UCSD-AML1 (cell line): ENCODE results near the gene ANXA4.
"Not testable (repeated sequence)": the region's sequence is repeated elsewhere in the genome, so short reads cannot be mapped to it uniquely, and the experiment has no call there.

Experiments used
- DNase-seq: peaks from one replicate; lab custom pipeline; 2025; ENCODE audit not compliant: unreplicated experiment; lab: John Stamatoyannopoulos, UW

ANXA4 gene

DNA sequence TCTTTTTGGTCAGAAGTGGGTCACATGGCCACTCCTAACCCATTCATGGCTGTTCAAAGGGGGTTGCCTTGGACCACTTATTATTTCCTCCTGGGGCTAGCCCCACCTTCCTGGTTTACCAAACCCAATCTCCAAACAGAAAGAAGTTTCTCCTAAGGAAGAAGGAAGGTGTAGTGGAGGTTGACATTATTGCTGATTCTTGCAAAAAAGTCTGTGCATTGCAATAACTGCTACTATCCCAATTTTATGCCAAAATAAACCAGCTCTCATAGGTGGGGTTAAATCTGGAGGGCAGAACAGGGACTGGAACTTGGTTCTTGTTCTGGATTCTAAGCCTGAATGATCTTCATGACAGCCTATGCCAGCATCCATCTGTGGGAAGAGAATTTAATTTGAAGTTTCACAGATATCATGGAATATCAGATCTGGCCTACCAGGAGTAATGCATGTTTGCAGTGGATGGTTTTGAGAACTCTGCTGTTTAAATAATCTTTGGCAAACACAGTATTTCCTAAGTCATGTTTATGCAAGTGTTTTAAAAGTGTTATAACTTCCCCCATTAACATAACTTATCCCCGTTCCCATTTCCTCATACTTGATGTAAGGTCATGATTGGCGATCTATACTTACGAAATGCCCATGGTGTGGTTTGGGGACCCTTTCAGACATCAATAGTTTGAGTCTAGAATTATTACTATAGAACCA lies 11.9 kb downstream of the ANXA4 start:
- DNase-seq = no peak

DNA sequence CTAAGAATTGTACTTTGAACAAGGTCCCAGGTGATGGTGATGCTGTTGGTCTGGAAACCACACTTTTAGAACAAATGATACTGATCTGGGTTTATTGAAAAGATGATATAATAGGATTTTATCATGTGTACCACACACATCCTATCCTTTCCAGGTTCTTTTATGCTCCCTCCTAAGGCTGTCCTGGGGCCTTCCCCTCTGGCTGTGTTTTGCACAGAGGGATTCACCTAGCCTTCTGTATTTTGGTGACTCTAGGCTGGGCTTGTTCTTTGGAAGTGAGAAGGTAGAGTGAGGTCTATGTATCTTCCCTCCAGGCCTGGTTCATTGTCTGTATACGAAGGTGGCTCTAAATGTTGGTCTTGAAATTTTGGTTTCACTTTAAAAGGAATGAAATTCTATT lies 12.7 kb downstream of the ANXA4 start:
- no peak for DNase-seq

DNA sequence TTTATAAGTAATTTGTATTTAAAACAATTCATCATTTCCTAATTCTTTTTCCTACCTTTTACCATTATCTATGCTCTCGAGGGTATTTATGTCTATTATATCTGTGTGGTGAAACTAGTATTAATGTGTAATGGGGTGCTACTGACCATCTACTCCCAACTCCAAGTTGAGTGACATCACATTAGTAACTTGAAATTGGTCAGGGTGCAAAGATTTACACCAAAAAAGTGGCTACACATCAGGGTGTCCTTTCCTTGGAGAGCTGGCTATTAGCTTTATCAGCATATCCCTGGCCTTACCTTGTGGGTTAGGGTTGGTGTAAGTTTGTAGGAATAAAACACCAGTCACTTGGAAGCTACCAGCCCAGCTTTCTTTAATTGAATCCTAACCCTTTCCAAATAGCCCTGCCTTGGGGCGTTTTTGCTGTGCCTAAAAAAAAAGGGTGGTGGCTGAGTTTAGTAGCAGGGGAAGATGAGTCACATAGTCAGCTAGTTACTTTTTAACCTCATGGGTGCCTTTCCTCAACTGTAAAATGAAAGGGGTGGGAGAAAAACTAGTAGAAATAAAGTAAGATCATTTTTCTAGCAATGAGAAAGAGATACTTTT lies 14.0 kb downstream of the ANXA4 start:
- no peak for DNase-seq

DNA sequence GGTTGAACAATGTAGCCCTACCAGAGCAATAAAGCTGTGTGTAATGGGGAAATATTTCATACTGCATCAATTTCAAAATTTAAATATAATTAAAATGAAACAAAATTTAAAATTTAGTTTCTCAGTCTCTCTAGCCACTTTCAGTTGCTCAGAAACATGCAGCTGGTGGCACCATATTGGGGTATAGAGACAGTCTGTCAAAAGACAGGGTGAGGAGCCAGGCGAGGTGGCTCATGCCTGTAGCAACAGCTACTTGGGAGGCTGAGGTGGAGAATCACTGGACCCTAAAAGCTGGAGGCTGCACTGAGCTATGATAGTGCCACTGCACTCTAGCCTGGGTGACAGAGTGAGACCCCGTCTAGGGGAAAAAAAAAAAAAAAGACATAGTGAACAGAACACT lies 20.1 kb downstream of the ANXA4 start:
- no peak for DNase-seq

DNA sequence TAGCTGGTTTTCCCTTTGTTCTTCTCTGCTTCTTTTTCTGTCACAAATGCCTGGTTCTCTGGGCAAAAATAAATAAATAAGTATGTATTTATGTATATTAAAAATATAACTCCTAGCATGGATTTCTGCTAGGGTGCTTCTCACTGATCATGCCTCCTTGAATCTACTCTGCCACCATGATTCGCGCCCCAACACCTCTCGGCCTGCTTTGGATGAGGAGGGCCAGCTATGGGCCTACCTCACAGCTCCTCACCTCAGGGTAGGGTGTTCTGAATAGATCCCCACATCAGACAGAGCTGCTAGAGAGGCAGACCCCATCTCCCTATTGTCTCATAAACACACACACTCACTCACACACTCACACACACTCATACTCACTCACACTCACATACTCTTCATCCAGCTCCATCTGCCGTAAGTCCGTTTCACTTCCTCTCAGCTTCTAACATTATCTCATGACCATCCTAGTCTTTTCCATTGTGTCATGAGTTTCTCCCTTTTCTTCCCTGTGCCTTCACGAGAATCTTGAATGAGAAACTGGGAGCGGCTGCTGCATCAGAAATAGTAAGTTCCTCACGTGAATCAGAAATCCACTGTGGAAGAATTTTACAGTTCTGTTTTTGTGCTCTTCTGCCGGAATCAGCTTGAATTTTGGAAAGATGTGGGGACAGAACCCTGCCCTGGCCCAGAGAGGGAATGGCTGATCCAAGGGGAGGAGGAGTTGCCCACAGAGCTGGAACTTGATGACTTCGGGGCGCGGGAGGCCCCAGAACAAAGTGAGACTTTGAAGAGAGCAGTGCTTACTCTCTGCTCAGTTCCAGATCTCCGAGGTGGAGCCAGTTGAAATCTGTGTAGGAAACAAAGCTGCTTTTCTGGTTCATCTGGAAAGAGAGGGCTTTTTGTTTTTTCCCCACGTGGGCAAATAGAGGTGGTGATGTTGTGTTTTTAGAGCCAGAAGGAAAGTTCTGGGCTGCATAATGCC lies 20.9 kb downstream of the ANXA4 start:
- DNase-seq = no peak

DNA sequence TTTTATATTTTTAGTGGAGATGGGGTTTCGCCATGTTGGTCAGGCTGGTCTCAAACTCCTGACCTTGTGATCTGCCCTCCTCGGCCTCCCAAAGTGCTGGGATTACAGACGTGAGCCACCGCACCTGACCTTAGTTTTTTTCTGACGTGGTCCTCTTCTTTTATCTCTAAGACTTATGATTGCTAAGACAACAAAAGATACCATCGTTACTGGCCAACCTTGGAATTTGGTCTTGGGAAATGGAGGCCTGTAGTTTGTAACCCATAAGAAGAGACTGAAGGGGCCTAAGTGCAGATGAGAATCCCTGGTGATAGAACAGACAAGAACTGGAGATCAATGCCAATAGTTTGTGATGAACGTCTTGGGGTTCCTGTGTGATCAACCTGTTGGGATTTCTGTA lies 21.9 kb downstream of the ANXA4 start:
- DNase-seq = not testable (repeated sequence)

DNA sequence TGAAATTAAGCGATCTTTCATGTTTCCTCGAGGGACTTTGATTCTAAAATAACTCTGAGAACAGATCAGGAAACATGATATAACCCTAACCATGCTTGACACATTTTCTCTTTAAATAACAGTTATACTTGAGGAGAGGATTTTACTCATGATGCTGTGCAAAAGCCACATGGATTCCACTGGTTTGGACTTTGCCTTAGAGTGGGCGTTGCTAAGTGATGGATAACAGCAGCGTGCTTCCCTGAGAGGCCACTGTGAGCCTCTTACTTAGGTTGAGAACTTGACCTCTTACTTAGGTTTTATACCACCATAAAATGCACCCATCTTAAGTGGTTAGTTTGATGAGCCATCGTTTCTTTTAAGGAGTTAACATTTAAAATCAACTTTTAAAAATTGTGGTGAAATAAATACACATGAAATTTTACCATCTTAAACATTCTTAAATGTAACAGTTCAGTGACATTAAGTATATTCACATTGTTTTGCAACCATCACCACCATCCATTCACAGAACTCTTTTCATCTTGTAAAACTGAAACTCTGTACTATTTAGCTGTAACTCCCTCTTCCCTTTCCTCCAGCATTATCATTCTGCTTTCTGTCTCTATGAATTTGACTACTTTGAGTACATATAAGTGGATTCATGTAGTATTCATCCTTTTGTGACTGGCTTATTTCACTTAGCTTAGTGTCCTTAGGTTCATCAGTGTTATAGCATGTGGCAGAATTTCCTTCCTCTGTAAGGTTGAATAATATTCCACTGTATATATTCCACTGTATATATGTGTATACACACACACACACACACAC lies 22.6 kb downstream of the ANXA4 start:
- DNase-seq = no peak

DNA sequence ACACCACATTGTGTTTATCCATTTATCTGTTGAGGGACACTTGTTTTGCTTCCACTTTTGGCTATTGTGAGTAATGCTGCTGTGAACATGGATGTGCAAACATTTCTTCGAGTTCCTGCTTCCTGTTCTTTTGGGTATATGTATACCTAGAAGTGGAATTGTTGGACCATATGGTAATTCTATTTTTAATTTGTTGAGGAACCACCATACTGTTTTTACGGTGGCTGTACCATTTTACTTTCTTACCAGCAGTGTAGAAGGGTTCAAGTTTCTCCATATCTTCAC lies 23.1 kb downstream of the ANXA4 start:
- no peak for DNase-seq

DNA sequence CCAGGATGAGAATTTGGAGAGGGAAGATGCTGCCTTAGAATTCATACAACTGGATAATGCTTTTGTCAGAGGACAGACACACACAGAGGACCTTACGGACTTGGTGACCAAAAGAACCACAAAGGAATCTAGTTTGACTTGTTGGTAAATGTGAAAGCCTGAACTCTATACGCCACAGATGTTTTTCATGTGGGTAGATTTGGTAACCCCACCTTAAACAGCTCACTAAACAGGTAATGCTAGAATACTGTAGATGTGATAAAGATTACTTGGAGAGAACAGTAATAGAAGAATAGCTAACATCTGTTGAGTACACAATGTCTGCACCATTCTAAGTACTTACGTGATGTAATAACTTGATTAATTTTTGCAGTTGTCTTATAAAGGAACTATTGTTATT lies 24.1 kb downstream of the ANXA4 start:
- DNase-seq = no peak

DNA sequence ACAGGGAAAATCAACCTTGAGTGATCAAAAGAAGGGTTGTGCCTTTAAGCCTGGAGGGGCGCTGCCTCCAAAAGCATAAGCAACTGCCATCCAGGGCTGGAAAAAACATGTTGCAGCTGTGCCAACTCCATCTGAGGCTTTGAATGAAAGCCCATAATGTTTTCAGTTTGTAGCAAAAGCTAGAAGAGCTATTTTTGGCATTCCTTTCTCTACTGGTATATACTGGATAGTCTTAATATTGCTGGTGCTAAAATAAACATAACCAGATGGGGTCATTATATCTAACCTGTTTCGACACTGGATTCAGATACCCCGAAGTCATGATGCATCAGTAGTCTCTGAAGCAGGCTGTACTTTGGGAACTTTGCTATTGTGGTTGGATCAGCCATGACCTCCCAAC lies 25.1 kb downstream of the ANXA4 start:
- DNase-seq = no peak

DNA sequence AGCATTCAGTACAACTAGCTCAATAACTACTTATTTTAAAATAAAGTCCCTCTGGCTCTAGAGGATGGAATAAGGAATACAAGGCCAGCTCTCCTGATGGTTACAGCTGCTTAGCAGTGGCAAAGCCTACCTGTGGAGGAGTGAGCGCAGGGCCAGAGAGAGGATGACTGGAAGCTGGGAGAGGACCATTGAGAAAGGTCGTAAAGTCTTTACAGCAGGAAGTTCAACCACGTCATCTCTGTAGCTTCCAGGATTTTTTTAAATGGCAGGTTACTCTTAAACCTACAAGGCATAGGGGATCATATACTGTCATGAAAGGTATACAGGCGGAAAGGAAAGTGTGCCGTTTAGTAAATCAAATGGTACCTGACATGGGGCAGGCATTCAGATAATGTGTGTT lies 26.3 kb downstream of the ANXA4 start:
- DNase-seq = no peak

DNA sequence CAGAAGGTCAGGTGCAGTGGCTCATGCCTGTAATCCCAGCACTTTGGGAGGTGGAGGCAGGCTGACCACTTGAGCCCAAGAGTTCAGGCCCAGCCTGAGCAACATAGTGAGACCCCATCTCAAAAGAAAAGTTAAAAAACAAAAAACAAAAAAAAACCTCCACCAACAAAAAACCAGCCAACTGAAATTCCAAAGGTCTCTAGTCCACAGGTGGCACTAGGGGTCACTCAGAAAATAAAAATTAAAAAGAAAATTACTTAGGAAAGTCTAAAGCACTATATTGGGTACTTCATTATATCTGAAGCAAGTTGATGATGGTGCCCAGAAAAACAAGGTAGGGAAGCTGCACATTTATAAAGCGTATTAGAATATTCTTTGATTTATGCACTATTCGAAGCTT lies 26.9 kb downstream of the ANXA4 start:
- no peak for DNase-seq

DNA sequence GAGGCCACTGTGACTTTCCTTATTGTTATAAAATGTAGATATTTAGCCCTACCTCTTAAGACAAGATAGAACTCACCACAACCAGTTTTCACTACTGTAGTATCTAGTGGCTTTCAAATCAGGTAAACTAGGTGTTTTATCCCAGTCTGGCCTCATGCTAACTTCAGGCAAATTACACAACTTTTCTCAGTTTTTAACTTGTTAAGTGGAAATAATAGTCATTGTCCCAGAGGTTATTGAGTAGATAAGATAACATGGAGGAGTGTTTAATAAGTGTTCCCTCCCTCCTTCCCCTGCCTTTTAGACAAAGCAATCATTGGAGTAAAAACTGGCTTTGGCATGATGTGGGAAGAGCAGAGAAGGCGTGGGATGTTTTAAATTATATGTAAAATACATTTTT lies 27.3 kb downstream of the ANXA4 start:
- no peak for DNase-seq

DNA sequence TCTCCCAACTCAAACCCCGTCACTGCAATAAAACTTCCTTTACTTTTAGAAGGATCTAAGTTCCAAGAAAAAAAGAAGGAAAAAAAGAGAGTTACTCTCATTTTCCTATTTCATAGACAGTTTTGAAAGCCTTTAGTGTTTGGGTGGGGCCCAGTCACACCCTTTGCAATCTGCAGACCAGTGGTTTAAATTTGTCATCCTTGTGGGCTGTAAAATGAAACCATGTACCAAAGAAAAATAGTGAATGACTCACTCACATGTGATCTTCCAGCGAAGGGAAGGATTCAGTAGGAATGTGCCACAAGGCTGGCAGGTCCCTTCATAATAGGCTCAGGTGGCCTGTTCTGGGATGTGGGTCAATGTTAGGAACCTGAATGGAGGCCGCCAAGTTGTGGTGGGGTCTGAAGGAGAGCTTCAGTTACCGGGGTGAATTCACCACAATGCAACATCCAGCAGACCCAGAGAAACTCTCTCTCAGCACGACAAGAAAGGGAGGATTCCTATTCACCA lies 28.3 kb downstream of the ANXA4 start:
- DNase-seq = no peak

DNA sequence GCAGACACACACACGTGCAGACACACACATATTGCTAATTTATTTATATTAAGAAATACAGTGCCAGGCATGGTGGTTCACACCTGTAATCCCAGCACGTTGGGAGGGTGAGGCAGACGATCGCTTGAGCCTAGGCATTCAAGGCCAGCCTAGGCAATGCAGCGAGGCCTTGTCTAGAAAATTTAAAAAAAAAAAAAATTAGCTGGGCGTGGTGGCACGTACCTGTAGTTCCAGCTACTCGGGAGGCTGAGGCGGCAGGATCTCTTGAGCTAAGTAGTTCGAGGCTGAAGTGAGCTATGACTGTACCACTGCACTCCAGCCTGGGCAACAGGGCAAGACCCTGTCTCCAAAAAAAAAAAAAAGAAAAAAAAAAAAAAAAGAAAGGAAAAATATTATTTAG lies 28.8 kb downstream of the ANXA4 start:
- DNase-seq = no peak

DNA sequence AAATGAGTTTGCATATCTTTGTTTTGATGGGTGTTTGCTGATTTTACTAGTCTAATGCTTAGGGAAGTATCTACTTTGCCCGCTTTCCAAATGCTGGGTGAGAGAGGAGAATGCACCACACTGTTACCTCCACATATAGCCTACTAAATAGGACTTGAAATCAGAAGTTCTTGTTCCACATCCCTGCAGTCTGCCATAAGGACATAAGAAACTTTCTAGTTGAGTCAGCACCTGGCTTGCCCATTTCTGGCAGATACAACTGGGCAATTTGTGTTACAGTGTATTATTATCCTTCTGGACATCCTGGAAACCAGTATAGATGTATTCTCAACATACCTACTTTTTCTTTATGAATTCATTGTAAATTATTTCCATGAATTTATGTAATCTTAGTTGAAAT lies 29.5 kb downstream of the ANXA4 start:
- no peak for DNase-seq

DNA sequence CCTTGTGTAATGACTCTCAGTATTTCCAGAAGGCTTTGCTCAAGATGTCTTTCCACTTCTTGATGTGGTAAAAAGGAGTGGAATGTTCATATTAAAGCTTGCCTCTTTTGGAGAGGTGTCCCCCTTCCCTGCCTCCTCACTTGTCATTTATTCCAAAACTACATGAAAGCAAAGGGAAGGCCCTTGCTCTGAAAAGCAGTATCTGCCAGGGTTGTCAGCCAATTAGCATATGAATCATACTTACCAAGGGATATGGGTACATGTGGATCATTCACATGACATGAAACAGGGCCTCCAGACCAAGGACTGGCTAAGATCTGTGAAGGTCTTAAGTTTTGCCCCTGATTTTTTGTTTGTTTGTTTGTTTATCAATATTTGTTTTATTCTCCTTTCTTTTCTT lies 31.3 kb downstream of the ANXA4 start:
- DNase-seq = no peak

DNA sequence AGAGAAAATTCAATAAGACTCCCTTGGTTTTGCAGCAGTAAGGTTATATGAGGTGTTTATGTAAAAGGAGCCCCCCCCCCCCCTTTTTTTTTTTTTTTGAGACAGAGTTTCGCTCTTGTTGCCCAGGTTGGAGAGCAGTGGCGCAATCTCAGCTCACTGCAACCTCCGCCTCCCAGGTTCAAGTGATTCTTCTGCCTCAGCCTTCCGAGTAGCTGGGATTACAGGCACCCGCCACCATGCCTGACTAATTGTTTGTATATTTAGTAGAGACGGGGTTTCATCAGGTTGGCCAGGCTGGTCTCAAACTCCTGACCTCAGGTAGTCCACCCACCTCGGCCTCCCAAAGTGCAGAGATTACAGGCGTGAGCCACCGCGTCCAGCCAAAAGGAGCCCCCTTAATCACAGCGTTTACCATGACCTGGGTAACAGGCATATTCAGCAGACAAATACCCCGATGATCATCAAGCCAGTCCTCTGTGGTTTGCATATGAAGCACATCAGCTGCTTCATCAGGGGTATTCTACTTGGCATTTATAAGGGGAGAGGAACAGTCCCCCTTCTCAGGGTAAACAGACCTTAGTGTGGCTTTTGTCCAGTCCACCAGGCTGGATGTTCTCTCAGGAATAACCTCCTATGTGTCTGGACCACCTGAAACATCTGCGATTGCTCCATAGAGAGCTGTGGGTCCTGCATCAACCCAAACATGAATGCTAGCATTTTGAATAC lies 32.5 kb downstream of the ANXA4 start:
- not testable (repeated sequence) for DNase-seq

DNA sequence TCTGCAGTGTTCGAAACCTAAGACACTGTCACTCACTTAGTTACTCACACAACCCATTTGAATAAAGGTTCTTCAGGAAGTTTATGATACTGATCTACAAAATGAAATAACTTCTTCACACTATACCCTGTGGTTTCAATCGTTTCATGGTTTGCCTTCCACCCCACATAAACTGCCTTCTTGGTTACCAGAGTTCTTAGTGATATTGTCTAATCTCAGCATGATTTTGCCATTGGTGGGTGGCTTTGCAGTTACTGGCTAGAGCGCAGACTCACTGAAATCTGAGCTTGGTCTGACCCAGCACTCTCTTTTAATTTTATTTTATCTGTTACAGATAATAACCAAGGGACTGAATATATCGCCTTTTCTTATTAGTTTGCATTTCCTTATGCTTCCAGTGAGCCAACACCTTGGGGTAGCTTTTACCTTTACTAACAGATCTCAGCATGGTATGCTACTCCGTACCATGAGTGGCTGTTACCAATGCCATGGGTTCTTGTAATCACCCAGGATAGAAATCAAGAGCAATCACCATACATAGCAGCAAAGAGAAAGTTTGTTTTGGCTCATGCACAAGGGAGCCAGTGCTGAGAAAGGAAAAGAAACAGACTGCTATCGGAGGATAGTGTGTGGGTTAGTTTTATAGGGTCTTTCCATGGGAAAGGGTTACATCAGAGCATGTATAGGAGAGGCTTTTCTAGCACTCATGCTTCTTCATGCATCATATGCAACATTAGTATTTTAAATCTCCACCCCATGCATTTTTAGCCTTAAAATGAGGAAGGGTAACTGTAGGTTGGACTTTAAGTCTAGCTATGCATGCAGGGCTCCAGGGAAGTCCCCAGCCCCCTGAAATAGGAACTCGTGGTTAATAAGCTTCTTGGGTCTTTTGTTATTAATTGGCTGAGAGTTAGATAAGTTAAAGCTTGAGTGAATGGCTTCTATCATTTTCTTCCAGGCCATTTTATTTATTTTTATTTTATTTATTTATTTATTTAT lies 33.3 kb downstream of the ANXA4 start:
- no peak for DNase-seq
